Osteocyte (in vitro differentiated cells): Measurements from ENCODE around the gene FXN. TPM values are rescaled to one million over a fixed set of nuclear protein-coding genes. Genes with fewer than 3 reads are reported as not detected.
A peak's percentile ranks its signal among the peaks of the same experiment; 100 is the strongest.

Experiments used
- DNase-seq: peaks from one replicate; pipeline ENCODE4 v3.0.0; 2021; ENCODE audit warnings: mixed read lengths; ENCODE audit not compliant: unreplicated experiment; ENCODE audit errors: extremely low spot score
- H3K27ac Mint-ChIP-seq: one replicate; pipeline ENCODE4 v1.8.0; 2021; ENCODE audit warnings: mild to moderate bottlenecking, mixed read lengths; ENCODE audit not compliant: unreplicated experiment
- H3K27me3 Mint-ChIP-seq: one replicate; pipeline ENCODE4 v1.8.0; 2021; ENCODE audit warnings: mixed read lengths; ENCODE audit not compliant: unreplicated experiment
- H3K36me3 Mint-ChIP-seq: one replicate; pipeline ENCODE4 v1.8.0; 2021; ENCODE audit warnings: mixed read lengths; ENCODE audit not compliant: unreplicated experiment
- H3K4me1 Mint-ChIP-seq: one replicate; pipeline ENCODE4 v1.8.0; 2021; ENCODE audit warnings: mixed read lengths; ENCODE audit not compliant: unreplicated experiment
- H3K4me3 Mint-ChIP-seq: one replicate; pipeline ENCODE4 v1.8.0; 2021; ENCODE audit warnings: mild to moderate bottlenecking, moderate library complexity, mixed read lengths; ENCODE audit not compliant: unreplicated experiment
- H3K9me3 Mint-ChIP-seq: one replicate; pipeline ENCODE4 v1.8.0; 2021; ENCODE audit warnings: mixed read lengths; ENCODE audit not compliant: unreplicated experiment
- total RNA-seq: library from RNA; stranded (reverse); gene quantifications from 2 replicates; pipeline ENCODE4 v1.2.1, GENCODE V29; 2021
- TF ChIP-seq, protein P1 (sequence below): fragments of 200-600 bp; sonication (generic); IDR thresholded peaks from 2 replicates; pipeline ENCODE4 v1.5.0; 2021; ENCODE audit warnings: antibody characterized with exemption, mild to moderate bottlenecking, moderate library complexity

The FXN gene
- total RNA-seq, 1 donor from 2014 or later, result 9.8 TPM

DNA sequence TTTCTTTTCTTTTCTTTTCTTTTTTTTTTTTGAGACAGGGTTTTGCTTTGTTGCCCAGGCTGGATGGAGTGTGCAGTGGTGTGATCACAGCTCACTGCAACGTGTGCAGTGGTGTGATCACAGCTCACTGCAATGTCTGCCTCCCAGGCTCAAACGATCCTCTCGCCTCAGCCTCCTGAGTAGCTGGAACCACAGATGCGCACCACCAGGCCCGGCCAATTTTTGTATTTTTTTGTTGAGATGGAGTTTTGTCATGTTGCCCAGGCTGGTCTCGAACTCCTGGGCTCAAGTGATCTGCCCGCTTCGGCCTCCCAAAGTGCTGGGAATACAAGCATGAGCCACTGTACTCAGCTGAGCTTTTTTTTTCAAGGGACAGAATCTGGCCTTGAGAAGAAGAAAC lies 101.8 kb downstream of the FXN start:
- Mint-ChIP-seq H3K4me3 (no peak overlapping the region), H3K36me3 (peaks cover 9% of the 10 kb centered on the region)

DNA sequence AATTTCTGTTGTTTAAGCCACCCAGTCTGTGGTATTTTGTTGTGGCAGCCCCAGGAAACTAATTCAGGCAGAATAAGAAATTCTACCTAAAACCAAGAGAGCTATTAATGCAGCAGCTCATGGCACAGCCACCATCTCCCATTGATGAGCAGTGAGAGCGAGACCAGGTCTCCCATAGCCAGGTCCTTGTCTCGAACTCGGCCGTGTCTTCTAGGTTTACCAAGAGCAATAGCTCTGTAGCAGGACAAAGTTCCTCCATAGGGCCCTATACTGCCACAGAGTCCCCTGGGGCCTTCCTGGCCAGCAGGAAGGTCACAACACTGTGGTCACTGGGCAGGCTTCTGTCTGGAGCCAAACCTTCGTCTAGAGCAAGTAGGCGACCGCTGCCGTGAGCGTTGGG lies 104.0 kb downstream of the FXN start:
- TF ChIP-seq, protein P1, sequence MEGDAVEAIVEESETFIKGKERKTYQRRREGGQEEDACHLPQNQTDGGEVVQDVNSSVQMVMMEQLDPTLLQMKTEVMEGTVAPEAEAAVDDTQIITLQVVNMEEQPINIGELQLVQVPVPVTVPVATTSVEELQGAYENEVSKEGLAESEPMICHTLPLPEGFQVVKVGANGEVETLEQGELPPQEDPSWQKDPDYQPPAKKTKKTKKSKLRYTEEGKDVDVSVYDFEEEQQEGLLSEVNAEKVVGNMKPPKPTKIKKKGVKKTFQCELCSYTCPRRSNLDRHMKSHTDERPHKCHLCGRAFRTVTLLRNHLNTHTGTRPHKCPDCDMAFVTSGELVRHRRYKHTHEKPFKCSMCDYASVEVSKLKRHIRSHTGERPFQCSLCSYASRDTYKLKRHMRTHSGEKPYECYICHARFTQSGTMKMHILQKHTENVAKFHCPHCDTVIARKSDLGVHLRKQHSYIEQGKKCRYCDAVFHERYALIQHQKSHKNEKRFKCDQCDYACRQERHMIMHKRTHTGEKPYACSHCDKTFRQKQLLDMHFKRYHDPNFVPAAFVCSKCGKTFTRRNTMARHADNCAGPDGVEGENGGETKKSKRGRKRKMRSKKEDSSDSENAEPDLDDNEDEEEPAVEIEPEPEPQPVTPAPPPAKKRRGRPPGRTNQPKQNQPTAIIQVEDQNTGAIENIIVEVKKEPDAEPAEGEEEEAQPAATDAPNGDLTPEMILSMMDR, result no peak
- Mint-ChIP-seq H3K4me3 (no peak overlapping the region), H3K27ac (no peak overlapping the region), H3K36me3 (peaks cover 5% of the 10 kb centered on the region), H3K9me3 (no peaks in the 10 kb centered on the region), H3K27me3 (no peaks in the 10 kb centered on the region), H3K4me1 (peaks cover 30% of the 10 kb centered on the region)
- DNase-seq, result peak; percentile 56

More for the DNA sequence above, 101.8 kb downstream of the FXN start:
- Mint-ChIP-seq H3K9me3 (no peaks in the 10 kb centered on the region), H3K4me1 (peaks cover 20% of the 10 kb centered on the region), H3K27ac (no peak overlapping the region), H3K27me3 (no peaks in the 10 kb centered on the region)
- TF ChIP-seq, protein P1, result no peak
- peak; percentile 34 for DNase-seq

DNA sequence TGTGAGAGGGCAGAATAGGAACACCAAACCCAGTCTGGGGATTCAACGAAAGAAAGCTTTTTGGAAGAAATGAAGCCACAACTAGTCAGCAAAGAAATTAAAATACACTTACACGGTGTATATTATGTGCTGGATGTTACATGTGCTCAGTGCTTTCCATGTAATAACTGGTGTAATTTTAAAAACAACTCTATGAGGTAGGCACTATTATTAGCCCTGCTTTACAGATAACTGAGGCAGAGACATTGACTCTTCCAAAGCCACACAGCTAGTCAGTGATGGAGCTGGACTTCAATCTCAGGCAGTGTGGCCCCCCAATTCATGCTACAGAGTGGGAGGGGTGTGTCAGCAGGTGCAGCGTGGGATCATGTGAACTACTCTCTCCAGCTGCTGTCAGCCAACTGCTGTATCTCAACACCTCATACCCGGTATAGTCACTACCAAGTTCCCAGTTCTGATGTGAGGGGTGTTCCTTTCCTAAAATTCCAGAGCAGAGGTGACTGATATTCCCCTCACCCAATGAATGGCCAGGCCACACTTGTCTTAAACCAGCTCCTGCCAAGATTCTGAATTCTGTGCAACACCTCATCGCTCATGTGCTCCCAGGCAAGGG lies 104.7 kb downstream of the FXN start:
- no peaks in the 10 kb centered on the region for H3K9me3 Mint-ChIP-seq
- H3K4me3 Mint-ChIP-seq, result no peak overlapping the region
- no peak overlapping the region for H3K27ac Mint-ChIP-seq
- peaks cover 32% of the 10 kb centered on the region for H3K4me1 Mint-ChIP-seq
- H3K36me3 Mint-ChIP-seq, result peaks cover 7% of the 10 kb centered on the region
- TF ChIP-seq, protein P1, result no peak
- H3K27me3 Mint-ChIP-seq, result no peaks in the 10 kb centered on the region
- peak; percentile 34 for DNase-seq

DNA sequence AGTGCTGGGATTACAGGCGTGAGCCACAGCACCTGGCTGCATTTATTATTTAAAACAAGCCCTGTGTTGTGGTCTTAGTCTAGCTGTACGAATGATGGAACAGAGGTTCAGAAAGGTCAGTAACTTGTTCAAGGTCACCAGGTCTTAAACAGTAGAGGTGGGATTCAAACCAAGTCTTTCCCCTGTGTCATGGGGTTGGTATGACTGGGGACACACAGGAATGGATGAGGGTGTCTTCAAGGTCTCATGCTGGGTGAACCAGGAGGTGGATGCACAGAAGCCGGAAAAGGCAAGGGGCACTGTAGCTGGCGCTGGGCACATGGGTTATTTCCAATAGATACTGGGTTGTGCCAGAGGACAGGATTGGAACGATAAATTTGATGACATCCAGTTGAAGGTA lies 106.3 kb downstream of the FXN start:
- Mint-ChIP-seq H3K4me3 (no peak overlapping the region), H3K27ac (peak overlapping the region; percentile 68), H3K36me3 (peaks cover 7% of the 10 kb centered on the region), H3K4me1 (peaks cover 25% of the 10 kb centered on the region), H3K9me3 (no peaks in the 10 kb centered on the region), H3K27me3 (no peaks in the 10 kb centered on the region)
- TF ChIP-seq, protein P1, result no peak
- DNase-seq, result peak; percentile 53

DNA sequence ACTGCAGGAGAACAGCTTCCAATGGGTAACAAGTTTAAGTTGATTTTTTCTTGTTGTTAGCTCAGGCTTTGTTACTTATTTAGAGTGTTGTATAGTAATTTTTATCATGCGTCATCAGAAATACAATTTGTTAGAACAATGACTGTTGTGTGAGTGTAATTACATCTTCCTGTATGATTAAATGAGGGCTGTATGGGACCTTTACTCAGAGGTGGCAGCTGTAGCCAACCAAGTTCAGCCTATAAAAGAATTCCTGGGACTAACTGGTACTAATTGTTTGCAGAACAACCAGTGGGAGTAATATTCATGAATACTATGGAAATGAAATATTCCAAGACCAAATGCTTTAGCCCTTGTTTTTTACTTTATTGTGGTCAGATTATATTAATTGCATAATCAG lies 107.7 kb downstream of the FXN start:
- peaks cover 26% of the 10 kb centered on the region for H3K4me1 Mint-ChIP-seq
- H3K9me3 Mint-ChIP-seq, result no peaks in the 10 kb centered on the region
- H3K4me3 Mint-ChIP-seq, result no peak overlapping the region
- DNase-seq, result no peak
- H3K27ac Mint-ChIP-seq, result no peak overlapping the region
- TF ChIP-seq, protein P1, result no peak
- H3K36me3 Mint-ChIP-seq, result peaks cover 7% of the 10 kb centered on the region
- no peaks in the 10 kb centered on the region for H3K27me3 Mint-ChIP-seq
